ENCODE results near the gene ASS1. TPM values are rescaled to one million over a fixed set of nuclear protein-coding genes. Genes with fewer than 3 reads are reported as not detected.

Gene ASS1
- total and polyA plus RNA-seq, 9 donors: 63.4 to 238 (median 87.0) TPM

DNA sequence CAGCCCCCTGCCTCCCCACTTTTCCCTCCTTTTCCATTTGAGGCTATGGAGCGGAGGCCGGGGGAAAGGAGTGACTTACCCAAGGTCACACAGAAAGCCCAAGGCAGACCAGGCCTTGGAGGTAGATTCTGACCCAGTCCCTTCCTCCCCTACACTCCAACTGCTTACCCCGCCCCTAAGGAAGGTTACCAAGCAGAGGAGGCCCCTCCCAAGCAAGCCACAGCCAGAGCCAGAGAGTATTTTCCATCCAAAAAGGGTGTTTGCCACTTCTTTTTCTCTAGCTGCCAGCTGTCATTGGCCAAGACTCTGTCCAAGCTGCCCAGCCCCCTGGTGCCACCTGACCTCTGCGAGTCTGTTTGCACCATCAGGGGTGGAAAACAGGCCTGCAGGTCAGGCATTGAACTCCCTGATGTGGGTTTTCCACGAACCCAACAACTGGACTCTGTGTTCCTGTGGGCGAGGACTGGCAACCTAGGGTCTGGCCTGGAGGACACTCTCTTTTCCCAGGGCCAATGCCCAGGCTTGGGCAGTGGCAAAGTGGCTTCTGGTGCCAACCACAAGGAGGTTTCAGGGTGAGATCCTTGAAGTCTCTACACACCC is 6.3 kb upstream of the ASS1 start:
- Histone ChIP-seq H3K27me3 (no peaks in the 10 kb centered on the region), H3K9me3 (no peaks in the 10 kb centered on the region), H3K27ac (no peak overlapping the region), H3K4me3 (no peak overlapping the region), H3K36me3 (no peaks in the 10 kb centered on the region), H3K4me1 (ENCODE audit: insufficient read depth) (peaks cover 2% of the 10 kb centered on the region)
- 80 to 88% (median 88%) methylated on average over 6 of the region's 6 CpGs for WGBS, 3 donors
- intact Hi-C loops (cut with DNase I): no loop called here
- TF ChIP-seq EP300 (IDR thresholded peaks at IDR 0.05) (no peak), POLR2A (IDR thresholded peaks at IDR 0.05) (no peak)
- TF ChIP-seq, protein P1, sequence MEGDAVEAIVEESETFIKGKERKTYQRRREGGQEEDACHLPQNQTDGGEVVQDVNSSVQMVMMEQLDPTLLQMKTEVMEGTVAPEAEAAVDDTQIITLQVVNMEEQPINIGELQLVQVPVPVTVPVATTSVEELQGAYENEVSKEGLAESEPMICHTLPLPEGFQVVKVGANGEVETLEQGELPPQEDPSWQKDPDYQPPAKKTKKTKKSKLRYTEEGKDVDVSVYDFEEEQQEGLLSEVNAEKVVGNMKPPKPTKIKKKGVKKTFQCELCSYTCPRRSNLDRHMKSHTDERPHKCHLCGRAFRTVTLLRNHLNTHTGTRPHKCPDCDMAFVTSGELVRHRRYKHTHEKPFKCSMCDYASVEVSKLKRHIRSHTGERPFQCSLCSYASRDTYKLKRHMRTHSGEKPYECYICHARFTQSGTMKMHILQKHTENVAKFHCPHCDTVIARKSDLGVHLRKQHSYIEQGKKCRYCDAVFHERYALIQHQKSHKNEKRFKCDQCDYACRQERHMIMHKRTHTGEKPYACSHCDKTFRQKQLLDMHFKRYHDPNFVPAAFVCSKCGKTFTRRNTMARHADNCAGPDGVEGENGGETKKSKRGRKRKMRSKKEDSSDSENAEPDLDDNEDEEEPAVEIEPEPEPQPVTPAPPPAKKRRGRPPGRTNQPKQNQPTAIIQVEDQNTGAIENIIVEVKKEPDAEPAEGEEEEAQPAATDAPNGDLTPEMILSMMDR (IDR thresholded peaks at IDR 0.05): no peak
- DNase-seq: no peak

DNA sequence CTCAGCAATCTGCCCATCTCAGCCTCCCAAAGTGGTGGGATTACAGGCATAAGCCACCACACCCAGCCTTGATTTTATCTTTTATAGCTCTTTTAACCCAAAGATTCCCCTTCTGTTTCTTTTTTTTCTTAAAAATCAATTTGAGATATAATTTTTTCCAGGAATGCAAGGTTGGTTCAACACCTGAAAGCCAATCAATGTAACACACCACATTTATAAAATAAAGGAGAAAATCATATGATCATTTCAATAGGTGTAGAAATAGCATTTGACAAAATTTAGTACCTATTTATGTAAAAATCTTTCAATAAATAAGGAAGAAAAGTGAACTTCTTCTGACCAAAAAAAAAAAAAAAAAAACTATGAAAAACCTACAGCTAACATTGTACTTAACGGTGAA is 3.7 kb upstream of the ASS1 start:
- intact Hi-C loops (cut with DNase I): no loop called here
- TF ChIP-seq, protein P1 (IDR thresholded peaks at IDR 0.05): no peak
- TF ChIP-seq POLR2A (IDR thresholded peaks at IDR 0.05) (no peak), EP300 (IDR thresholded peaks at IDR 0.05) (no peak)
- DNase-seq: no peak
- Histone ChIP-seq H3K36me3 (no peaks in the 10 kb centered on the region), H3K9me3 (no peaks in the 10 kb centered on the region), H3K4me1 (ENCODE audit: insufficient read depth) (peaks cover 10% of the 10 kb centered on the region), H3K27ac (no peak overlapping the region), H3K4me3 (no peak overlapping the region), H3K27me3 (no peaks in the 10 kb centered on the region)
- WGBS, 3 donors: 90 to 100% (median 98%) methylated on average over 1 of the region's 1 CpG

DNA sequence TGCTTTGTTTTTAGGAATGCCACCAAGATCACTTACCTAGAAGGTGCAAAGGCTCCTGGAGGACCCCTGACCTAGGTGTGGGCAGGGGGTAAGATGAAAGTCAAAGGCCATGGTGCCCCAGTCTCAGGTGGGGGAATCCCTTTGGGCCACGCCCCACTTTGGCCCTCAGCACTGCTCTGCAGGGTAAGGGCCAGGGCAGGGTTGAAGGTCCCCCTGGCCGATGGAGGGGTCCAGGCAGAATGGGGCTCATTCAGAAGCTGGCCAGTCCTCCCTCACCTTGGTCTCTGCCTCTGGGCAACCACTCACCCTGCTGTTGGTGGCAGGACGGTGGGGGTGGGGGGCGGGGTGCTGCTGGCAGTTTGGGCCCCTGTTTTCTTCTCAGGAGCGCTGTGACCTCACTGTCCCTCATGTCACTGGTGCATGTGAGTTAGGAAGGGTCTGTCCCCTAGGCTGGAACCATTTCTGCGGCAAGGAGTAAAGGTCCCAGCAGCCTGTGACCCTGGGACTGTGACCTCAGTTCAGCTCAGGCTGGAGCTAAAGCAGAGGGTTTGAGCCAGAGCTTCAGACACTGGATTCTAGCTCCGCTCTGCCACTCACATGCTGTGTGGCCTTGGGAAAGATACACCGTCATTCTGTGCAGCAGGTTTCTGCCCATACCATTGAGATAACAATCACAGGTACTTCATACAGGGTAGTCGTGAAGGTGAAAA is 1.9 kb upstream of the ASS1 start:
- intact Hi-C loops (cut with DNase I): no loop called here
- H3K4me3 ChIP-seq: no peak overlapping the region
- H3K27ac ChIP-seq: no peak overlapping the region
- no peaks in the 10 kb centered on the region for H3K9me3 ChIP-seq
- H3K36me3 ChIP-seq: no peaks in the 10 kb centered on the region
- peaks cover 25% of the 10 kb centered on the region for H3K4me1 ChIP-seq (ENCODE audit: insufficient read depth)
- no peaks in the 10 kb centered on the region for H3K27me3 ChIP-seq
- TF ChIP-seq POLR2A (IDR thresholded peaks at IDR 0.05) (no peak), EP300 (IDR thresholded peaks at IDR 0.05) (no peak)
- TF ChIP-seq, protein P1 (IDR thresholded peaks at IDR 0.05): no peak
- 90 to 96% (median 93%) methylated on average over 9 of the region's 9 CpGs for WGBS, 3 donors
- no peak for DNase-seq

DNA sequence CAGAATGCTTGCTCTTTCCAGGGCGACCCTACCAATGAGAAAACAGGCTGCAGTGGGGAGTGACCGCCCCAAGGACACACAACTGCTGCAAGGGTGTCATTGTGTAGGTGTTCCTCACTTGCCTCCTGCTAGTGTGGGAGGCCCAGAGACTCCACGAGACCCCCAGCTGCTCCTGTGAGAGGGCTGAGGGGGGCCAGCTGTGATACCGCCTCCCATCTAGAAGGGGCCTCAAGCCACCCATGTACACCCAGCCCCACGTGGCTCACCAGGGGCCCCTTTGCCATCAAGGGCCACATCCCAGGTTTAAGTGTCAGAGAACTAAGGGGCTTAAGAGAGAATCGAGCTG is 1.3 kb upstream of the ASS1 start:
- no peak overlapping the region for H3K4me3 ChIP-seq
- no peaks in the 10 kb centered on the region for H3K36me3 ChIP-seq
- H3K4me1 ChIP-seq (ENCODE audit: insufficient read depth): peaks cover 25% of the 10 kb centered on the region
- TF ChIP-seq POLR2A (IDR thresholded peaks at IDR 0.05) (no peak), EP300 (IDR thresholded peaks at IDR 0.05) (no peak)
- TF ChIP-seq, protein P1 (IDR thresholded peaks at IDR 0.05): no peak
- intact Hi-C loops (cut with DNase I): no loop called here
- H3K27ac ChIP-seq: no peak overlapping the region
- no peaks in the 10 kb centered on the region for H3K9me3 ChIP-seq
- no peaks in the 10 kb centered on the region for H3K27me3 ChIP-seq
- DNase-seq: no peak
- WGBS, 3 donors: 67 to 79% (median 72%) methylated on average over 5 to 6 of the region's 6 CpGs
